Spleen (tissue), 11 donors: ENCODE data around the gene NOD2. TPM values are rescaled to one million over a fixed set of nuclear protein-coding genes. Genes with fewer than 3 reads are reported as not detected.

ENCODE experiments used
- DNase-seq: peaks from one replicate; pipeline ENCODE4 v3.0.0-alpha.2; 2020
- H3K27ac ChIP-seq, 8 donors: fragments of 200-600 bp; sonication (generic) in 7 of 8; 1 replicate in 4 of 8; 2 replicates in 4 of 8; pipeline versions ENCODE4 v1.5.0 to v1.8.0; 2016 to 2021; ENCODE audit warnings: inconsistent platforms in 4 of 8, mild to moderate bottlenecking in 4 of 8, moderate library complexity in 1 of 8
- H3K27me3 ChIP-seq, 7 donors: fragments of 200-600 bp; sonication (generic) in 6 of 7; replicated peaks in 1 of 7; 1 replicate in 4 of 7; 2 replicates in 3 of 7; pipeline versions ENCODE4 v1.5.0 to v1.8.0; 2016 to 2021; ENCODE audit warnings: inconsistent platforms in 3 of 7, mild to moderate bottlenecking in 1 of 7
- H3K36me3 ChIP-seq, 6 donors: fragments of 200-600 bp; sonication (generic) in 5 of 6; 1 replicate in 4 of 6; 2 replicates in 2 of 6; pipeline versions ENCODE4 v1.5.0 to v1.8.0; 2016 to 2021; ENCODE audit warnings: inconsistent platforms in 2 of 6
- H3K4me1 ChIP-seq, 6 donors: fragments of 200-600 bp; sonication (generic) in 5 of 6; 1 replicate in 3 of 6; 2 replicates in 3 of 6; pipeline versions ENCODE4 v1.5.0 to v1.8.0; 2016 to 2021; ENCODE audit warnings: inconsistent platforms in 3 of 6
- H3K4me3 ChIP-seq, 8 donors: fragments of 200-600 bp; sonication (generic) in 7 of 8; 1 replicate in 4 of 8; 2 replicates in 4 of 8; pipeline versions ENCODE4 v1.5.0 to v1.8.0; 2016 to 2021; ENCODE audit warnings: inconsistent platforms in 4 of 8, mild to moderate bottlenecking in 4 of 8, moderate library complexity in 2 of 8
- H3K9me3 ChIP-seq, 8 donors: fragments of 200-600 bp; sonication (generic) in 7 of 8; 1 replicate in 4 of 8; 2 replicates in 4 of 8; pipeline versions ENCODE4 v1.5.0 to v1.8.0; 2016 to 2021; ENCODE audit warnings: inconsistent platforms in 4 of 8
- POLR2A ChIP-seq, 3 donors: fragments of 450-650 bp; IDR thresholded peaks; one replicate each; pipeline ENCODE4 v1.5.1; 2017; ENCODE audit warnings: antibody characterized with exemption in 3 of 3, mild to moderate bottlenecking in 1 of 3
- POLR2AphosphoS5 ChIP-seq, 3 donors: sonication (generic); formaldehyde crosslinking; IDR thresholded peaks; one replicate each; pipeline ENCODE4 v1.5.1; 2017; ENCODE audit warnings: antibody characterized with exemption in 3 of 3
- WGBS, 5 donors: extraction: QIAGEN DNeasy Blood & Tissue Kit in 3 of 5; methylation state at CpG; one replicate each; pipeline versions ENCODE4 v1.1.5 to v1.1.7; 2013 to 2018; 5-methylcytosine and 5-hydroxymethylcytosine counted together
- intact Hi-C: fragments of 100-400 bp; cut with DNase I; formaldehyde crosslinking; loops from one replicate; pipeline ENCODE4 v1.15.0; 2023; ENCODE audit warnings: low total_unique reads
- polyA plus RNA-seq, 3 donors: library from polyadenylated mRNA; stranded (reverse); fragments of 200-250 nt; gene quantifications; one replicate each; pipeline ENCODE4 v1.2.1, GENCODE V29; 2013
- total RNA-seq, 7 donors: library from RNA; depleted of rRNA in 3 of 7; stranded (reverse); fragments of >200 nt in 3 of 7; fragmentation: NEBNext Ultra II Directional in 4 of 7; extraction: Animal tissue kit (Norgen Biotek cat#: 25700) in 4 of 7; gene quantifications; one replicate each; pipeline versions ENCODE4 v1.1.0 to v1.2.1, GENCODE V29; 2016 to 2021
- TF ChIP-seq, protein P1 (sequence below), 11 experiments: fragments of 200-600 bp in 7 of 11; fragments of 450-650 bp in 4 of 11; sonication (generic) in 4 of 11; IDR thresholded peaks in 8 of 11; conservative IDR thresholded peaks in 3 of 11; 1 replicate in 7 of 11; 2 replicates in 4 of 11; pipeline versions ENCODE4 v1.4.0 to v1.8.0; 2016 to 2021; ENCODE audit warnings: antibody characterized with exemption in 11 of 11, inconsistent platforms in 4 of 11, mild to moderate bottlenecking in 1 of 11
- donor health status: healthy with polysubstance abuse.
- donor health status: DM: no; HTN: no; CAD: no; lungs with moderate emphysema.
- donor health status: DM: no; HTN: no; CAD: no.
- donor health status: Bipolar disorder and iron deficiency.
- donor health status: healthy.
- donor health status: DM: no; HTN: no; CAD: no.
- donor health status: DM: yes; HTN: yes; CAD: no.

NOD2 gene
- total and polyA plus RNA-seq, 10 donors: 0.41 to 23.2 (median 9.5) TPM

DNA sequence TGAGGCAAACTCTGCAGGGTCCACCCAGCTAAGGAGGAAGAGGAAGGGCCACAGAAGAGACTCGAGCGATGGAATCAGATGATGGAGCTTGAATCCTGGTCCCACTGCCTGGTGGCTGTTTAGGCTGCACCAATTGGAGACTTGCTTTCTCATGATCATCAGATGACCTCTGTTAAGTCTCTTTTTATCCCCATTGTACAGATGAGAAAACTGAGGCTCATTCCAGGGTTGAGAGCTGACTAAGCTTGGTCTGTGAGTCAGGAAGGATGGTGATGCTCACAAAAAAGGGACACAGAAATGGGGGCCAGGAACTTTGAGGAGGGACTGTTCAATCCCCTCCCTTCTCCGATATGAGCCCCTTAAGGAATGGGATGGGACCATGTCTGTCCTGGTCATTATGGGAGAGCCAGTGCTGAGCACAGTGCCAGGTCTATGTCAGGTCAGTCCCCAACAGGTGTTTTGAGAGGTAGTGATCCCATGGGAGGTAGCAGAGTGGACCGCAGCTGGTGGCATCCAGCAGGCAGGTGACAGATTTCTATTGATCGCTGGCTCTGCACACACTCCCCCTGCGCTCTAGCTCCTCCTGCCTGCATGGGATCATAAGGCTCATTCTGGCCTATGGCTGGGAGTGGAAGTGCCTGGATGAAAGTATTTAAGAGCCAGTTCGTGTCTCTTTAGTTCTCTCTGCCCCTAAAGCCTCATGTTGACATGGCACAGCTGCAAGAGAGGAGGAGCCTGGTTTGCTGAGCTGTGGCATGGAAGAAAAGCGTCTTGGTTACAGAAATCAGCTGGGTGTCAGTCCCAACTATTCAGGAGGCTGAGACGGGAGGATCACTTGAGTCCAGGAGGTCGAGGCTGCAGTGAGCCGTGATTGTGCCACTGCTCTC lies 39.5 kb upstream of the NOD2 start:
- intact Hi-C loops: no loop called here
- Histone ChIP-seq H3K4me1 (no peaks in the 10 kb centered on the region), H3K27ac (no peak overlapping the region), H3K9me3 (no peaks in the 10 kb centered on the region), H3K27me3 (no peaks in the 10 kb centered on the region), H3K4me3 (no peak overlapping the region), H3K36me3 (no peaks in the 10 kb centered on the region)
- TF ChIP-seq POLR2AphosphoS5 (IDR thresholded peaks at IDR 0.05) (no peak), POLR2A (IDR thresholded peaks at IDR 0.05) (no peak)
- TF ChIP-seq, protein P1, sequence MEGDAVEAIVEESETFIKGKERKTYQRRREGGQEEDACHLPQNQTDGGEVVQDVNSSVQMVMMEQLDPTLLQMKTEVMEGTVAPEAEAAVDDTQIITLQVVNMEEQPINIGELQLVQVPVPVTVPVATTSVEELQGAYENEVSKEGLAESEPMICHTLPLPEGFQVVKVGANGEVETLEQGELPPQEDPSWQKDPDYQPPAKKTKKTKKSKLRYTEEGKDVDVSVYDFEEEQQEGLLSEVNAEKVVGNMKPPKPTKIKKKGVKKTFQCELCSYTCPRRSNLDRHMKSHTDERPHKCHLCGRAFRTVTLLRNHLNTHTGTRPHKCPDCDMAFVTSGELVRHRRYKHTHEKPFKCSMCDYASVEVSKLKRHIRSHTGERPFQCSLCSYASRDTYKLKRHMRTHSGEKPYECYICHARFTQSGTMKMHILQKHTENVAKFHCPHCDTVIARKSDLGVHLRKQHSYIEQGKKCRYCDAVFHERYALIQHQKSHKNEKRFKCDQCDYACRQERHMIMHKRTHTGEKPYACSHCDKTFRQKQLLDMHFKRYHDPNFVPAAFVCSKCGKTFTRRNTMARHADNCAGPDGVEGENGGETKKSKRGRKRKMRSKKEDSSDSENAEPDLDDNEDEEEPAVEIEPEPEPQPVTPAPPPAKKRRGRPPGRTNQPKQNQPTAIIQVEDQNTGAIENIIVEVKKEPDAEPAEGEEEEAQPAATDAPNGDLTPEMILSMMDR (IDR thresholded peaks at IDR 0.05 in 8 of 11, conservative IDR thresholded peaks at IDR 0.05 in 3 of 11): no peak
- no peak for DNase-seq
- WGBS, 5 donors: 70 to 86% (median 83%) methylated on average over 11 of the region's 11 CpGs

DNA sequence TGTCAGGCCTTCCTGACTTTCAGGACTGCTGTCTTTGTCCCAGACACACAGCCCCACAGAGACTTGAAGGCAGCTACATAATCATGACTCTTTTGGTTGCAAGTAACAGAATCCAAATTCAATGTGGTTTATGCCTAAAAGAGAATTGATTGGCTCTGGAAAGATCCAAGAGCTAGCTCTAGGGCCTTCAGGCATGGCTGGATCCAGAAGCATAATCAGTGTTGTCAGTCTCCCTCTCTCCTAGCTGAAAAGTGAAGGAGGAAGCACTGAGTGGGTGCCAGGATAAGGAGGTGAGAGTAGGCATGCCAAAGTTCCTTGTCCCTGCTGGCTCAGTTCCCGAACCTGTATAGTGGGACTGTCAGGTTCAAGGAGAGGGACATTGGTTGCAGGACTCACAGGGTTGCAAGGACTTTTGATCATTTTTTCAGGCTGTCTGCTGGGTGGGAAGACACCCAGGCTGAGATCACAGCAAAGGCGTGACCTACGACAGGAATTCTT lies 37.8 kb upstream of the NOD2 start:
- no peak for DNase-seq
- Histone ChIP-seq H3K36me3 (no peaks in the 10 kb centered on the region), H3K4me3 (no peak overlapping the region), H3K27me3 (no peaks in the 10 kb centered on the region), H3K9me3 (no peaks in the 10 kb centered on the region), H3K4me1 (no peaks in the 10 kb centered on the region), H3K27ac (no peak overlapping the region)
- WGBS, 5 donors: 87 to 95% (median 92%) methylated on average over 3 of the region's 3 CpGs
- TF ChIP-seq POLR2A (IDR thresholded peaks at IDR 0.05) (no peak), POLR2AphosphoS5 (IDR thresholded peaks at IDR 0.05) (no peak)
- TF ChIP-seq, protein P1 (IDR thresholded peaks at IDR 0.05 in 8 of 11, conservative IDR thresholded peaks at IDR 0.05 in 3 of 11): no peak
- intact Hi-C loops: no loop called here

DNA sequence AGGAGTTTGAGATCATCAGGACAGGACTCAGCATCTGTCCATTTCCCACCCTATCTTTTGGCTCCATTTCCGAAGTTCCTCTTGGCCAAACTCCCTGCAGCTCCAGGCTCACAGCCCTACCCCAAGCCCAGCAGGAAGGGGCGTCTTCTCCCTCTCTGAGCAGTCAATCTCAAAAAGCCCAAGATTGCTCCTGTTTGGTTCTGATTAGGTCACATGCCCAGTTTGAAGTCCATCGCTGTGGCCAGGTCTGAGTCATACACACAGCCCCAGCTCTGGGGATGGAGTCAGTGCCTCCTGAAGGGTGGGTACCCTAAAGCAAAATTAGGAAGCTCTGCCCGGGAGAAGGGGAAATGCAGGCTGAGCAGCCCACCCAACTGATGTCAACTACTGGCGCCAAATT lies 36.2 kb upstream of the NOD2 start:
- H3K4me1 ChIP-seq: no peaks in the 10 kb centered on the region
- H3K9me3 ChIP-seq: no peaks in the 10 kb centered on the region
- no peak for TF ChIP-seq POLR2A (IDR thresholded peaks at IDR 0.05)
- TF ChIP-seq POLR2AphosphoS5 (IDR thresholded peaks at IDR 0.05): no peak
- TF ChIP-seq, protein P1 (IDR thresholded peaks at IDR 0.05 in 8 of 11, conservative IDR thresholded peaks at IDR 0.05 in 3 of 11): no peak
- no peak overlapping the region for H3K27ac ChIP-seq
- no peak overlapping the region for H3K4me3 ChIP-seq
- no peak for DNase-seq
- H3K36me3 ChIP-seq: no peaks in the 10 kb centered on the region
- intact Hi-C loops: no loop called here
- 66 to 79% (median 74%) methylated on average over 4 to 5 of the region's 5 CpGs for WGBS, 5 donors
- no peaks in the 10 kb centered on the region for H3K27me3 ChIP-seq

DNA sequence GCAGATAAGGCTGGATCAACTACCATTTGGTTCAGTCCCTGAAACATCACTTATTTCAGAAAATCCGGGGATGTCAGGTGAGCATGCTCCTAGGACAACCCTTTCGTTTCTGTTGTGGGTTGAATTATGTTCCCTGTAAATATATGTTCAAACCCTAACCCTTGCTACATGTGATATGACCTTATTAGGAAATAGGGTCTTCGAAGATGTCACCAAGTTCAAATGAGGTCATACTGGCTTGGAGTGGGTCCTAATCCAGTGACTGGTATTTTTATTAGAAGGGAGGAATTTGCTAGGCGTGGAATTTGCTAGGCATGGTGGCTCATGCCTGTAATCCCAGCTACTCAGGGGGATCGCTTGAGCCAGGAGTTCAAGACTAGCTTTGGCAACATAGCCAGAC lies 33.6 kb upstream of the NOD2 start:
- no peaks in the 10 kb centered on the region for H3K9me3 ChIP-seq
- intact Hi-C loops: loop anchor here (10.0 kb wide), 4 partner anchors 145 to 635 kb away; partner anchors contain the start of genes BRD7 and CNEP1R1
- H3K27ac ChIP-seq: peak overlapping the region in 3 of 8 donors; percentile 1 to 37 (median 24)
- H3K27me3 ChIP-seq: no peaks in the 10 kb centered on the region
- no peak for TF ChIP-seq POLR2AphosphoS5 (IDR thresholded peaks at IDR 0.05)
- no peak for TF ChIP-seq POLR2A (IDR thresholded peaks at IDR 0.05)
- TF ChIP-seq, protein P1 (IDR thresholded peaks at IDR 0.05 in 8 of 11, conservative IDR thresholded peaks at IDR 0.05 in 3 of 11): no peak
- peaks cover 0 to 11% (median 8%) of the 10 kb centered on the region in 6 donors for H3K4me1 ChIP-seq
- DNase-seq: no peak
- 78 to 86% (median 83%) methylated on average over 5 of the region's 5 CpGs for WGBS, 5 donors
- no peaks in the 10 kb centered on the region for H3K36me3 ChIP-seq
- no peak overlapping the region for H3K4me3 ChIP-seq
